DOHH2 (cell line): ENCODE results near the gene DNMBP.
"Not testable (repeated sequence)": the region's sequence is repeated elsewhere in the genome, so short reads cannot be mapped to it uniquely, and the experiment has no call there.

Experiments
- H3F3A ChIP-seq: fragments of 200-600 bp; sonication (generic), shearing (Covaris generic); 2 replicates; pipeline ENCODE4 v1.6.0; 2016; ENCODE audit warnings: antibody characterized with exemption, mild to moderate bottlenecking; ENCODE audit not compliant: control insufficient read depth, insufficient read depth
- H3K27ac ChIP-seq: fragments of 200-600 bp; sonication (generic); 2 replicates; pipeline ENCODE4 v1.5.1; 2014; ENCODE audit warnings: low read depth, mild to moderate bottlenecking, low read length, moderate library complexity
- H3K27me3 ChIP-seq: fragments of 200-600 bp; sonication (generic); 2 replicates; pipeline ENCODE4 v1.6.1; 2014; ENCODE audit warnings: mild to moderate bottlenecking, low read length, mixed read lengths; ENCODE audit not compliant: control insufficient read depth
- H3K36me3 ChIP-seq: fragments of 200-600 bp; sonication (generic); 2 replicates; pipeline ENCODE4 v1.6.1; 2014; ENCODE audit warnings: mild to moderate bottlenecking, low read length, moderate library complexity, mixed read lengths; ENCODE audit not compliant: control insufficient read depth
- H3K4me1 ChIP-seq: fragments of 200-600 bp; sonication (generic); 2 replicates; pipeline ENCODE4 v1.6.1; 2014; ENCODE audit warnings: mild to moderate bottlenecking, low read length, mixed read lengths; ENCODE audit not compliant: control insufficient read depth
- H3K4me2 ChIP-seq: fragments of 200-600 bp; sonication (generic); 2 replicates; pipeline ENCODE4 v1.6.0; 2014; ENCODE audit warnings: mild to moderate bottlenecking, low read length, moderate library complexity
- H3K4me3 ChIP-seq: fragments of 200-600 bp; sonication (generic); 2 replicates; pipeline ENCODE4 v1.5.1; 2014; ENCODE audit warnings: mild to moderate bottlenecking, low read length, mixed read lengths
- H3K79me2 ChIP-seq: fragments of 200-600 bp; sonication (generic); 2 replicates; pipeline ENCODE4 v1.6.1; 2014; ENCODE audit warnings: mild to moderate bottlenecking, low read length, mixed read lengths; ENCODE audit not compliant: control insufficient read depth
- H3K9me2 ChIP-seq: fragments of 200-600 bp; sonication (generic); replicated peaks from 2 replicates; pipeline ENCODE4 v1.6.1; 2014; ENCODE audit warnings: mild to moderate bottlenecking, low read length, mixed read lengths; ENCODE audit not compliant: control insufficient read depth
- H3K9me3 ChIP-seq: fragments of 200-600 bp; sonication (generic); 2 replicates; pipeline ENCODE4 v1.6.1; 2014; ENCODE audit warnings: antibody characterized with exemption, low read length, mixed read lengths; ENCODE audit not compliant: control insufficient read depth, insufficient read depth
- H4K20me1 ChIP-seq: fragments of 200-600 bp; sonication (generic); 2 replicates; pipeline ENCODE4 v1.6.0; 2014; ENCODE audit warnings: low read depth, mild to moderate bottlenecking, antibody characterized with exemption, low read length, moderate library complexity; ENCODE audit not compliant: control insufficient read depth, insufficient read depth
- CTCF ChIP-seq: fragments of 200-600 bp; sonication (generic); IDR thresholded peaks from one replicate; pipeline ENCODE4 v1.5.1; 2014; ENCODE audit warnings: antibody characterized with exemption, mild to moderate bottlenecking, low read depth, low read length; ENCODE audit not compliant: poor library complexity, severe bottlenecking
- EZH2phosphoT487 ChIP-seq: fragments of 200-600 bp; sonication (generic); IDR thresholded peaks from 2 replicates; pipeline ENCODE4 v1.6.1; 2017; ENCODE audit warnings: borderline replicate concordance, mild to moderate bottlenecking, antibody characterized with exemption, low read length, moderate library complexity, mixed read lengths

Gene DNMBP

GRCh38 chr10:99938563-99938962, 71.2 kb downstream of the DNMBP start:
- TF ChIP-seq CTCF = no peak
- no peak for TF ChIP-seq EZH2phosphoT487
- peaks cover 64% of the 10 kb centered on the region for H3K79me2 ChIP-seq

GRCh38 chr10:99937630-99938029, 72.1 kb downstream of the DNMBP start:
- Histone ChIP-seq H3K79me2 (peaks cover 56% of the 10 kb centered on the region), H3K4me2 (no peak overlapping the region), H3K27me3 (no peaks in the 10 kb centered on the region), H3F3A (no peaks in the 10 kb centered on the region), H3K9me2 (no peaks in the 10 kb centered on the region), H3K9me3 (no peaks in the 10 kb centered on the region), H3K4me3 (no peak overlapping the region), H3K4me1 (no peaks in the 10 kb centered on the region), H3K27ac (no peak overlapping the region), H4K20me1 (no peaks in the 10 kb centered on the region; the same call in 1 of the 2 replicates), H3K36me3 (peaks cover 43% of the 10 kb centered on the region)
- no peak for TF ChIP-seq CTCF
- TF ChIP-seq EZH2phosphoT487 = no peak

More at GRCh38 chr10:99938563-99938962, 71.2 kb downstream of the DNMBP start:
- H3K27ac ChIP-seq = no peak overlapping the region
- no peak overlapping the region for H3K4me3 ChIP-seq
- H3K36me3 ChIP-seq = peaks cover 49% of the 10 kb centered on the region
- no peaks in the 10 kb centered on the region for H3K27me3 ChIP-seq
- no peaks in the 10 kb centered on the region for H3F3A ChIP-seq
- no peaks in the 10 kb centered on the region; the same call in 1 of the 2 replicates for H4K20me1 ChIP-seq
- no peaks in the 10 kb centered on the region for H3K4me1 ChIP-seq
- no peak overlapping the region for H3K4me2 ChIP-seq
- H3K9me3 ChIP-seq = no peaks in the 10 kb centered on the region
- H3K9me2 ChIP-seq = no peaks in the 10 kb centered on the region

- H3K4me2 ChIP-seq, H3K9me2 ChIP-seq, H4K20me1 ChIP-seq, H3K27ac ChIP-seq, H3K9me3 ChIP-seq, H3K4me1 ChIP-seq, H3K27me3 ChIP-seq, H3F3A ChIP-seq, H3K4me3 ChIP-seq: not testable (repeated sequence)
- Histone ChIP-seq H3K79me2 (peaks cover 58% of the 10 kb centered on the region), H3K36me3 (peaks cover 38% of the 10 kb centered on the region)
Measured at GRCh38 chr10:99932203-99932957, 77.4 kb downstream of the DNMBP start.

GRCh38 chr10:99930731-99931550, 78.8 kb downstream of the DNMBP start:
- Histone ChIP-seq H4K20me1 (no peaks in the 10 kb centered on the region; the same call in 1 of the 2 replicates), H3K27me3 (no peaks in the 10 kb centered on the region), H3K9me2 (no peaks in the 10 kb centered on the region), H3K27ac (no peak overlapping the region), H3K36me3 (peaks cover 30% of the 10 kb centered on the region), H3K4me3 (no peak overlapping the region), H3K79me2 (peaks cover 59% of the 10 kb centered on the region), H3K9me3 (no peaks in the 10 kb centered on the region), H3K4me2 (no peak overlapping the region), H3F3A (no peaks in the 10 kb centered on the region), H3K4me1 (peaks cover 7% of the 10 kb centered on the region; the same call in 1 of the 2 replicates)
- TF ChIP-seq EZH2phosphoT487 (no peak), CTCF (no peak)
